Fibroblast of pulmonary artery (primary cell): Measurements from ENCODE around the gene PMPCA.

Experiments used
- DNase-seq: peaks from one replicate; pipeline ENCODE4 v3.0.0-alpha.2; 2010; ENCODE audit warnings: low read depth
- H3K4me3 ChIP-seq: replicated peaks from 2 replicates; pipeline ENCODE4 v1.5.1; 2011; ENCODE audit warnings: low read depth, mild to moderate bottlenecking, control low read depth, low read length, moderate library complexity
- CTCF ChIP-seq: IDR thresholded peaks from 2 replicates; pipeline ENCODE4 v1.5.1; 2011; ENCODE audit warnings: mild to moderate bottlenecking, control low read depth, low read length, inconsistent platforms; ENCODE audit errors: missing control alignments

PMPCA gene

GRCh38 chr9:136364942-136365774 lies 45.3 kb upstream of the PMPCA start:
- no peak for DNase-seq
- no peak overlapping the region for H3K4me3 ChIP-seq
- no peak for TF ChIP-seq CTCF

DNA sequence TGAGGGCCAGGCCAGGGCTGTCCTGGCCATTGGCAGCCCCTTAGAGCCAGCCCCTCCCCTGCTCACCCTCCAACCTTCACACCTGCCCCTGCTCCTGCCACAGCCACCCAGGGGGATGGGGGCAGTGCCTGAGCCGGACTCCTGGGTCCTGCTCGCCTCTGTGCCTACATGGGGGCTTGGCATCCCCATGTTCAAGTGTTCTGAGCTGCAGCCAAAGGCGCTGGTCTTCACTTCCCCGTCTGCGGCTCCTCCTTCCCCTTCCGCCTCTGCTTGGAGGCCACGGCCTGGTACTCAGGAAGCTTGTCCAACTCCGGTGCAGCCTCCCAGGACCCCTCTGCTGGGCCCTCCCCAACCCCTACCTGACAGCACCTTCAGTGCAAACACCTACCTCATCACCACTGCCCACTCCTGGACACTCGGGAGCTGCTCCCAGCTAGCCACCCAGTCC lies 44.7 kb upstream of the PMPCA start:
- no peak for DNase-seq
- no peak for TF ChIP-seq CTCF
- no peak overlapping the region for H3K4me3 ChIP-seq

DNA sequence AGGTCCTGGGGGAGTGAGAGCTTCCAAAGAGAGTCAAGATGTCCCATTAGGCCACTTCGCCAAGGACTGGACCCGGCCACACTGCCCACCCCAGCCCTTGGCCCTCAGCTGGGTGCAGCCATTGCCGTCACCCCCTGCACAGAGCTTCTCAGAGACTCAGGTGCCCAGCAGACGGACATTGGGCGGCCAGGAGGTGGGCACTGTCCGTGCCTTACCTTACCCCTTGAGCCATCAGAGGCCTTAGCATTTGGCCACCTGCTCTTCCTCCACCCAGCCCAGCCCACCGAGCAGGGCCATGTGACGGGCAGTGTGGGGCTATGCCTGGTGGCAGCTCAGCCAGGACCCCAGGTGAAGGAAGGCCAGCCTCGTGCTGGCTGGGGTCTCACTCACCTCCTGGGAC lies 43.6 kb upstream of the PMPCA start:
- no peak overlapping the region for H3K4me3 ChIP-seq
- TF ChIP-seq CTCF: no peak
- DNase-seq: no peak

DNA sequence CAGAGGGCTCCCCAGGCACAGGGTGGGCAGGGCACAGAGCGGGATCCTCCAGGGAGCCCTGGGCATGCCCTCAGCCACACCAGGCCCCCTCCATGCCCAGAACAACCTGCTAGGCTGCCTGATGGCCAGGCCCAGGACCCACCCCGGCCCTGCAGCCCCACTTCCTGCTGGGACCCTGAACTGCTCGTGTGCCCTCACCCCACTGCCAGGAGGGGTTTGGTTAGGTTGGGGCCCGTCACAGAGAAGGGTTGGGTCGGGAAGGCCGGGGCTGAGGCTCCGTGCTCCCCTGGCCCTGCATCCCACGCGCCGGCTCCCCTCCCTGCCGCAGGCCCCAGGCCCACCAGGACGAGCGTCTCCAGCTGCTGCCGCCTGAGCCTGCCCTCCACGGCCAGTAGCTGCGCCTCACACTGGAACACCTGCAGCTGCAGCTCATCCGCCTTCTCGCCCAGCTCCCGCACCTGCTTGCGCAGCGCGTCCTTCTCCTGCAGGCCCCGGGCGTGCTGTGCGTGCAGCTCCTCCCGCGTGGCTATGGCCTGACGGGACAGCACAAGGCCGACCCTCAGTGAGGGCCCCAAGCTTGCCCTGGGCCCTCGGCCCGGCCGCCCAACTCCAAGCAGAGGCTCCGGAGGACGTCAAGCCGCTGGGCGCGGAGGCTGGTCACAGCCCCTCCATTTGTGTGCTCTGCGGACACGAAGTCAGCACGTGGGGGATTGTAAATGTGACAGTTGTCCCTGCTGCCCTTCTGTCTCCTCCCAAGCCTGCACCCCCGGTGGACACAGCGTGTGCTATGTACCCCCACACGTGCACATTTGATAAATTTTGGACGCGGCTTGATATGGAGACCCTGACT lies 42.9 kb upstream of the PMPCA start:
- DNase-seq: no peak
- no peak for TF ChIP-seq CTCF
- H3K4me3 ChIP-seq: no peak overlapping the region

DNA sequence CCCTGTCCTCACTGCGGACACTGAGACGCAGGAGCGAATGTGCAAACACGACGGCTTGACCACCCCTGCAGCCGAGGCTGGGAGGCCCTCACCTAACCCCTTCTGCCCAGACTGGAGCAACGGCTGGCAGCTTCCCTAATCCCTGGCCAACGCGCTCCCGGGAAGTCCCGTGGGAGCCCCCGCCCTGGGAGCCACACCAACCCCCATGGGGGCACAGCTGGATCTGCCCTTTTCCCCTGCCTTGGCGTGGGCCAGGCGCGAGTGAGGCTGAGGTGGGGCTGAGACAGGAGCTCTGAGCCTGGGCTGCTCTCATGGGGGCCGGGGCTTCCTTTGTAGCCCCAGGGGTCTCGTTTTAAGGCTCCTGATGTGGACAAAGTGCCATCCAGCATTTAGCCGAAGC lies 42.3 kb upstream of the PMPCA start:
- no peak overlapping the region for H3K4me3 ChIP-seq
- no peak for TF ChIP-seq CTCF
- DNase-seq: no peak

GRCh38 chr9:136370037-136370436 lies 40.4 kb upstream of the PMPCA start:
- no peak overlapping the region for H3K4me3 ChIP-seq
- DNase-seq: no peak
- TF ChIP-seq CTCF: no peak
